ENCODE results near the gene UMODL1.

UMODL1 gene

DNA sequence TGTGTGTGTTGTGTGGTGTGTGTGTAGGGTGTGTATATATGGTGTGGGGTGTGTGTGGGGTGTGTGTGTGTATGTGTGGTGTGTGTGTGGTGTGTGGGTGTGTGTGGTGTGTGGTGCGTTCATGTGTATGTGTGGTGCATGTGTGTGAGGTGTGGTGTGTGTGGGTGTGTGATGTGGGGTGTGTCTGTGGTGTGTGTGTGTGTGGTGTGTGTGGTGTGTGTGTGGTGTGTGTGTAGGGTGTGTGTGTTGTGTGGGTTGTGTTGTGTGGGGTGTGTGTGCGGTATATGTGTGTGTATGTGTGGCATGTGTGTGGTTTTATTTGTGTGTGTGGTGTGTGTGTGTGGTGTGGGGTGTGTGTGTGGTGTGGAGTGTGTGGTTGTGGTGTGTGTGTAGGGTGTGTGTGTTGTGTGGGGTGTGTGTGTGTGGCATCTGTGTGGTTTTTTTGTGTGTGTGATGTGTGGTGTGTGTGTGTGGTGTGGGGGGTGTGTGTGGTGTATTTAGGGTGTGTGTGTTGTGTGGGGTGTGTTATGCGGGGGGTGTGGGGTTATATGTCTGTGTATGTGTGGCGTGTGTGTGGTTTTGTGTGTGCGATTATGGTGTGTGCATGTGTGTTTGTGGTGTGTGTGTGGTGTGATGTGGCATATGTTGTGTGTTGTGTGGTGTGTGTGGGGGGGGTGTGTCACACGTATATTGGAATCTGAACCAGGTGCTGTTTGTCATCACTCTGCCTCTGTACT is 43.9 kb upstream of the UMODL1 start:
- TF ChIP-seq, protein P1, sequence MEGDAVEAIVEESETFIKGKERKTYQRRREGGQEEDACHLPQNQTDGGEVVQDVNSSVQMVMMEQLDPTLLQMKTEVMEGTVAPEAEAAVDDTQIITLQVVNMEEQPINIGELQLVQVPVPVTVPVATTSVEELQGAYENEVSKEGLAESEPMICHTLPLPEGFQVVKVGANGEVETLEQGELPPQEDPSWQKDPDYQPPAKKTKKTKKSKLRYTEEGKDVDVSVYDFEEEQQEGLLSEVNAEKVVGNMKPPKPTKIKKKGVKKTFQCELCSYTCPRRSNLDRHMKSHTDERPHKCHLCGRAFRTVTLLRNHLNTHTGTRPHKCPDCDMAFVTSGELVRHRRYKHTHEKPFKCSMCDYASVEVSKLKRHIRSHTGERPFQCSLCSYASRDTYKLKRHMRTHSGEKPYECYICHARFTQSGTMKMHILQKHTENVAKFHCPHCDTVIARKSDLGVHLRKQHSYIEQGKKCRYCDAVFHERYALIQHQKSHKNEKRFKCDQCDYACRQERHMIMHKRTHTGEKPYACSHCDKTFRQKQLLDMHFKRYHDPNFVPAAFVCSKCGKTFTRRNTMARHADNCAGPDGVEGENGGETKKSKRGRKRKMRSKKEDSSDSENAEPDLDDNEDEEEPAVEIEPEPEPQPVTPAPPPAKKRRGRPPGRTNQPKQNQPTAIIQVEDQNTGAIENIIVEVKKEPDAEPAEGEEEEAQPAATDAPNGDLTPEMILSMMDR (conservative IDR thresholded peaks at IDR 0.05; ENCODE audit: low read depth, low read length), result no peak
- no peak overlapping the region for H3K4me3 ChIP-seq (ENCODE audit: low read length)
- DNase-seq (ENCODE audit: low read depth), result no peak

DNA sequence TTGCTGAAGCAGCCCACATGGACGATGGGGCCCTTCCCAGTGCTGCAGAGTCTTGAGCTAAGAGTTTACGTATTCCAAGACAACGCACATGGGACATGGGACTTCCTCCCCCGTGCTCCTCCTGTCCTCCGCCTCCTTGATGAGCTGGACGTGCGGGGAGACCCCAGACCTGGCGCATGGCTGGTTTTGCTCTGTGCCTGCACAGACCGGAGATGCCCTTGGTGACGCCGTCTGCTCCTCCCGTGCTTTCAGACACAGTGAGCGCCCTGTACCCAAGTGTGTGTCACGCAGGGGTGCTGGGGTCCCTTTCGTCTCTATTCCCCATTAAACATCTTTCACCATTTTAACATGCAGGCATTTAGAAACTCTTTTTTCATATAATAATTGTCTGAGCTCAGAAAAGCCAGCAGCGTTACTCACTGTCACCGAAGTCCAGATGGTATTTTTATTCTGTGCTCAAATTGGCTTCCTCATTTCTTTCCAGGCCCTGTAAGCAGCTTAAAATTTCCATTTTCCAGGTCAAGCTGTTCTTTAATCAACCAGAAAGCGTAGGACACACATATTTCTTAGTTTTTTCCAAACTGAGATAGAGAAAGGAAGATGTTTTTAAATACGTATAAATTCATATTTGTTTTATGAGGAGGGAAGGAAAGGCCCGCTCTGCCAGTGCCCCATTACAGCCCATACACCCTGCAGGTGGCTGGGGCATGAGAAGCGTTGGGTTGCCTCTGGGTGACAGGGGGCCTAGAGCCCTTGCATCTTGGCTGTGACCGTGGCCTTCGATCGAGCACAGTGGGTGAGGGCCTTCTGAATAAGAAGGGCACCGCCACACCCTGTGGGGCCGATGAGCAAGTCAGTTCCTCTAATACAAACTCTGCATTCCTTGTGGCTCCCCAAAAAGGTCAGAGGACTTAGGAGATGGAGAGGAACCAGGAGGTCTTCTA is 43.0 kb upstream of the UMODL1 start:
- TF ChIP-seq, protein P1 (conservative IDR thresholded peaks at IDR 0.05; ENCODE audit: low read depth, low read length), result no peak
- DNase-seq (ENCODE audit: low read depth), result no peak
- H3K4me3 ChIP-seq (ENCODE audit: low read length), result no peak overlapping the region

DNA sequence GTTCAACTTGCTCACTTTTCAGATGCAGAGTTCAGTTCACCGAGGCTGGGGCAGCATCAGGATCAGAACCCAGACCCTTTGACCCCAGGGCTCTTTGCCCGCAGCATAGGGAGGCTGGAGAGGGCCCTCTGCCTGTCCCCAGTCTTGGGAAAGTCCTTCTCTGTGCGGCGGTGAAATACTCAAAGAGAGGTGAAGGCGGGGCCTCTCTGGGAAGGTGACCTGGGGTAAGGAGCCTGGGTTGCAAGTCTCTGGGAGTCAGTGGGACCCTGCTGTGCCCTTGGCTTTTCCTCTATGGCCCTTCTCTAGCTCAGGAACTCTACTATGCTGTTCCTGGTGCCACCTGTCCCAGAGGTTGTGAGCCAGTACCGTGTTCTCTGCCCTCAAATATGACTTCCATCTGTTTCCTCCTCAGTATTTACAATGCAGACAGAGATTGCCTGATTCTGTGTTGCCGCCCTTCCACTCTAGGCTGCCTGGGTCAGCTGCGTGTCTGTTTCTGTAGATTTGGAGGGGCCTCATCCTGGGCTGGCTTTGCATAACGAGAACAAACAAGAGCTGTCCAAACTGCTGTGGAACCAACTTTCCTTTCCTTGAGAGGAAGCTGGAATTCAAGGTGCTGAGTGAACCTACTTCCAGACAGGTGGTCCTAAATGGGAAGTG is 42.2 kb upstream of the UMODL1 start:
- no peak for DNase-seq (ENCODE audit: low read depth)
- no peak overlapping the region for H3K4me3 ChIP-seq (ENCODE audit: low read length)
- TF ChIP-seq, protein P1 (conservative IDR thresholded peaks at IDR 0.05; ENCODE audit: low read depth, low read length), result no peak

DNA sequence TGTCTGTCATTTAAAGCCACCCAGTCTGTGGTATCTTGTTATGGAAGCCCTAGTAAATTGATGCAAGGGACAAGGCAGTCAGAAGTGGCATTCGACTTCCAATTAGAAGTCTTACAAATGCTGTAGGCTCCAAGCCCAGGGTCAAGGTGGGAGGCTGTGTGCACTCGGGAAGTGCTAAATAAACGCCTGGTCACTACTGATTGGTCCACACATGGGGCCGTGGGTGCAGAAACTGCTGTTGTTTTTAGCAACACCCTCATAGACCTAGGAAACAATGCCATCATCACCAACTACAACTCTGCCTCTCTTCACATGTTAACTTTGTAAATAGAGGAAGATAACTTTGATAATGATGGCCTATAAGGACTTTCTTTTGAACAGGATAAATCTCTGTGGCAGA is 40.8 kb upstream of the UMODL1 start:
- no peak overlapping the region for H3K4me3 ChIP-seq (ENCODE audit: low read length)
- TF ChIP-seq, protein P1 (conservative IDR thresholded peaks at IDR 0.05; ENCODE audit: low read depth, low read length), result no peak
- DNase-seq (ENCODE audit: low read depth), result no peak

DNA sequence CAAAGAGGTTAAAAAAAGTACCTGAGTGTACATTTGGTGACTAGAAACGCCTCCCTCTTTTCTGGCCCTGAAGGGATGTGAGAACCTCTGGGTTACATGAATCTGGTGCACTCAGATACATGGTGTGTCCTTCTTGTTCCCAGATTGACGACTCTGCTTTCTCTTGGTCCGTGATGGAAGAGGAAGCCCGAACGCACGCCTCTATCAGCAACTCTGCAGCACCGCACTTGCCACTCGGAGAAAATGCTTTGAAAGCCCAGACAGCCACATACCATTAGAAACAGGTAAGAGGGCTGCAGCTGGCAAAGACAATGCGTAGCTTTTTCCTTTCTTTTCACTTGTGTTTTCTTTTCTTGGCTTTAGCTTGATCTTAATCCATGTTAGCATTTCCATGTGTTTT is 39.9 kb upstream of the UMODL1 start:
- DNase-seq (ENCODE audit: low read depth), result no peak
- no peak overlapping the region for H3K4me3 ChIP-seq (ENCODE audit: low read length)
- TF ChIP-seq, protein P1 (conservative IDR thresholded peaks at IDR 0.05; ENCODE audit: low read depth, low read length), result no peak

DNA sequence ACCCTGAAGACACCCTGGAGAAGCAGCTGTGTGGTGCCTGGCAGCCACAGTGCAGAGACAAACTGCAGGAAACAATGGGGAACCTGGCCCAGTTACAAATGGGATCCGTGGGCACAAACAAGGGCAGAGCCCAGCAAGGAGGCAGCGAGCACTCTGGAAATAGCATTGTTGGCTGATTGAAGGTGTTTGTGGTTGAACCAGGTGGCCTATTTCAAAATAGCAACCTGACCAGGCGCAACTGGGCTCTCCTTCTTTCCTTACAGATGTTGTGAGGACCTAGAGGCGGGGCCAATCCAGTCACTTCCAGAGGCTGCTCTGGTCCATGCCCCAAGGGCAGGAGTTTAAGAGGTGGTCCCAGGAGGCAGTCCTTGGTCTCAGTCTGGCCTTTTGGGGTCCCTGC is 39.3 kb upstream of the UMODL1 start:
- no peak for DNase-seq (ENCODE audit: low read depth)
- H3K4me3 ChIP-seq (ENCODE audit: low read length), result no peak overlapping the region
- TF ChIP-seq, protein P1 (conservative IDR thresholded peaks at IDR 0.05; ENCODE audit: low read depth, low read length), result no peak
